Measurements from ENCODE around the gene CTXN2.

CTXN2 gene

GRCh38 chr15:48225771-48226170 lies 34.3 kb downstream of the CTXN2 start:
- no peak for DNase-seq

DNA sequence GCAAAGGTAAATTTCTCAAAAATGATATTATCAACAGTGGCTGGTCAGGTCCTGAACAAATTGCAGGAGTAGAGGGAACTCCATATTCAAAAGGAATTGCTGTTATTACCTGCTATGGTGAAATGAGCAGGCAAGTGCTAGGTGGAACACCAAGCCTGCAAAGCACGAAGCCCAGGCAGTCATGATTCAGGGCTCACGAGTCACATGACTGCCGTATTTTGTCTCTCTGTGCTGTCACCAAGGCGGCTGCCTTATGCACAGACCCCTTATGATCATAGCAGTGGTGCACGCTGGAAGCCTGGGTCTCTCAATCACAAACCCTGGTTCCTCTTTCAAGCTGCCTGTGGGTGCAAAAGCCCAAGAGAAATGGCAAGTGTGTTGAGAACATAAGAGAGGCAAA lies 39.0 kb downstream of the CTXN2 start:
- DNase-seq = no peak

GRCh38 chr15:48233246-48233645 lies 41.8 kb downstream of the CTXN2 start:
- no peak for DNase-seq

DNA sequence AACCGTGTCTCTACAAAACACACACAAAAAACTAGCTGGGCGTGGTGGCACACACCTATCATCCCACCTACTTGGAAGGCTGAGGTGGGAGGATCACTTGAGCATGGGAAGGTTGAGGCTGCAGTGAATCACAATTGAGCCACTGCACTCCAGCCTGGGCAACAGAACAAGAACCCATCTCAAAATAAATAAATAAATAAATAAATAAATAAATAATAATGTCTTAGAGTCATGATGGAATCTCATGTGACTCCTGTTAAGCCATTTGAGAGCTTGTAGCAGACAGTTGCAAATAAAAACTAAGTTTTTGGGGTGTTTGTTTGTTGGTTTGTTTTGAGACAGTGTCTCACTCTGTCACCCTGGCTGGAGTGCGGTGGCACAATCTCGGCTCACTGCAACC lies 47.9 kb downstream of the CTXN2 start:
- no peak for DNase-seq

DNA sequence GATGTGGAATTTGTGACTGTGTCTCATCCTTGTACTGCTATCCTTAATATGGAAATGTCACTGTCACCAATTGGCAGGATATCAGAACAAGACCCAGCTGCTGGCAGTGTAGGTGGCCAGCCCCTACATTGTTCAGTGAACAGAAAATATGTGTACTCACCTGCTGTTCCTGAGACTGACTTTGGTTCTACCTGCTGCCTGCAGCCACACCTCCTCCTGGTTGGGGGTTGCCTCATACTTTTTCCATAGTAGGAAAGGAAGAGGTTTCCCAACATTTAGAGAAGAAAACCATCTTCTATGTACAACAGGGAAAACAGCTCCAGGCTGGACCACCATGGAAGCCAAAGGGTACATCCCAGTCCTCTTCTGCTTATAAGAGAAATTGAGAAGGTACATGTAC lies 50.5 kb downstream of the CTXN2 start:
- no peak for DNase-seq

- DNase-seq = no peak
These were observed 51.1 kb downstream of the CTXN2 start for GRCh38 chr15:48242535-48242934.

DNA sequence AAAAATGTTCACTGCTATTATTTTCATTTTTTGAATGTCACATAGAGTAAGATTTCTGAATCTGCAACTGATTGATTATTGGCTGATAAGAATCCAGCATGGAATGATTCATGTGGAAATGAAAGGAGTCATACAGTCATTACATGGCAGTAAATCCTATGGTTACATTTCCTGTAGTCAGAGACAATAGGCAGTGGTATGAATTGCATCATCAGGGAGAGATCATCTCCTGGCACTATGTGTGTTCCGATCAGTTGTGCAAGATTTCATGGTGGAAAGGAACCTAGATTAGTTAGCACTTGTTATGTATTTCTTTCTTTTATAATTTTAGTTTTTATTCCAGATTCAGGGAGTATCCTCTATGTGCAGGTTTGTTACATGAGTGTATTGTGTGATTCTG lies 53.5 kb downstream of the CTXN2 start:
- no peak for DNase-seq

DNA sequence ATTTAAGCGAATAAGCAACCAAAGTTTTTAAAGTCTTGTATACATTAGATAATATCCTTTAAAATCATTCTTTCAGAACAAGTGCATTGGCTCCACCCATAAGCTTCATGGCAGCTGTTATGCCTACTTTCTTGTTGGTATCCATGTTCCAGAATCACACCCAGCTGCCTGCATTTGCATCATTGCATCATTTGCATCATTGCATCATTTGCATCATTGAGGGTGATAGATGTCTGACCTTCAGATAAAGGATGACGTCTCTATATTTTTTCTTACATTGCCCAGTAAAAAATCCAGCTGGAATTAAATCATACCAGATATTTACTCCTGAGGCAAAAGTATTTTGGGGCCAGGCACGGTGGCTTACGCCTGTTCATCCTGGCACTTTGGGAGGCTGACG lies 56.9 kb downstream of the CTXN2 start:
- DNase-seq = no peak

DNA sequence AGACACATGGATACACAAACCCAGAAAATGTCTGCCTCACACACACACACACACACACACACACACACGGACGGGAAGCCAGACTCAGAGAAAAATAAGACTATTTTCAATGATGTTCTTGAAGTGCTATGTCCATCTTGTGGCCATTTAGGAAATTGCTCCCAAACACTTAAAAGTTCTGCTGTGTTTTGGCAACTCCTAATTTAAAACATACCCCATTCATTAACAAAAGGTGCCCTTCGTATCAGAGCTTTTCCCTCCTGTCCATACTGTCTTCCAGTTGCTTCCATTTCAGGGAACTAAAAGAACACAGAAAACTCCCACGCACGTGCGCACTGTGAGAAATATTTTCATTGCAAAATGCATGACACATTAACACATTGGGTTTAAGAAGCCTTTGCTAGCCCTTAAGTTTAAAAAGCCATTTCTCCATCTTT lies 59.2 kb downstream of the CTXN2 start:
- DNase-seq = peak; percentile 5

- DNase-seq = no peak
These were observed 61.7 kb downstream of the CTXN2 start for GRCh38 chr15:48253172-48253571.
